GM12878 (cell line): Measurements from ENCODE around the gene PLXNA4. TPM values are rescaled to one million over a fixed set of nuclear protein-coding genes. Genes with fewer than 3 reads are reported as not detected.

Experiments used
- ATAC-seq: fragments of 200-7000 bp; cut with Tn5 transposase; 3 replicates; pipeline ENCODE4 v1.9.1; 2020; ENCODE audit warnings: mild to moderate bottlenecking, moderate library complexity
- BruUV-seq: library from RNA; stranded (reverse); fragments of 400-500 nt; replicated peaks from 2 replicates; lab custom pipeline; 2021; lab: Mats Ljungman, UMichigan
- CTCF ChIA-PET: fragments of 300-600 bp; sonication (Branson Sonifier 250); formaldehyde crosslinking; extraction: SDS; loops from one replicate; lab custom pipeline; 2021; ENCODE audit warnings: inconsistent platforms; lab: Yijun Ruan, JAX
- POLR2A ChIA-PET: fragments of 350-600 bp; formaldehyde crosslinking; extraction: SDS; loops from one replicate; lab custom pipeline; 2021; ENCODE audit warnings: inconsistent platforms; lab: Charles Lee
- RAD21 ChIA-PET: fragments of 300-600 bp; sonication (Branson Sonifier 250); formaldehyde crosslinking; loops from one replicate; lab custom pipeline; 2023; ENCODE audit warnings: antibody characterized with exemption; ENCODE audit not compliant: unreplicated experiment; lab: Charles Lee
- SMC1A ChIA-PET: fragments of 300-600 bp; sonication (Branson Sonifier 250); formaldehyde crosslinking; loops from one replicate; lab custom pipeline; 2023; ENCODE audit not compliant: unreplicated experiment, uncharacterized antibody; lab: Charles Lee
- DNase-seq: peaks from one replicate; pipeline ENCODE4 v3.0.0-alpha.2; 2011; ENCODE audit warnings: low read depth, low spot score
- FAIRE-seq: peaks from 3 replicates; lab custom pipeline; 2011; peaks lifted over from hg19 to GRCh38; lab: Jason Lieb, UNC
- H2AFZ ChIP-seq: 2 replicates; pipeline ENCODE4 v1.6.0; 2011; ENCODE audit warnings: low read depth, low read length, control low read depth; ENCODE audit not compliant: control insufficient read depth
- H3K27ac ChIP-seq: 2 replicates; pipeline ENCODE4 v1.5.1; 2011; ENCODE audit warnings: control low read depth; ENCODE audit not compliant: control insufficient read depth, insufficient read depth
- H3K27me3 ChIP-seq, 2 experiments: replicated peaks in 1 of 2; 2 replicates each; pipeline versions ENCODE4 v1.6.0 to v1.6.1; 2011; ENCODE audit warnings: low read length in 1 of 2; ENCODE audit not compliant: control insufficient read depth in 2 of 2, insufficient read depth in 2 of 2
- H3K36me3 ChIP-seq, 2 experiments: 2 replicates each; pipeline ENCODE4 v1.5.1; 2011; ENCODE audit warnings: low read length in 1 of 2; ENCODE audit not compliant: control insufficient read depth in 2 of 2, insufficient read depth in 2 of 2
- H3K4me1 ChIP-seq: 2 replicates; pipeline ENCODE4 v1.6.1; 2011; ENCODE audit warnings: mild to moderate bottlenecking, low read length, moderate library complexity, mixed read lengths; ENCODE audit not compliant: control insufficient read depth, insufficient read depth
- H3K4me2 ChIP-seq: 2 replicates; pipeline ENCODE4 v1.6.0; 2011; ENCODE audit warnings: control low read depth; ENCODE audit not compliant: control insufficient read depth, insufficient read depth
- H3K4me3 ChIP-seq: fragments of 200-600 bp; sonication (generic); 2 replicates; pipeline ENCODE4 v1.5.1; 2016
- H3K79me2 ChIP-seq: 2 replicates; pipeline ENCODE4 v1.6.0; 2011; ENCODE audit warnings: low read length; ENCODE audit not compliant: control insufficient read depth, insufficient read depth
- H3K9ac ChIP-seq: 2 replicates; pipeline ENCODE4 v1.8.0; 2011; ENCODE audit warnings: low read length, control low read depth, mixed read lengths; ENCODE audit not compliant: control insufficient read depth, insufficient read depth
- H3K9me3 ChIP-seq: replicated peaks from 3 replicates; pipeline ENCODE4 v1.5.1; 2011; ENCODE audit warnings: mild to moderate bottlenecking, low read length; ENCODE audit not compliant: control insufficient read depth, insufficient read depth
- H4K20me1 ChIP-seq: 2 replicates; pipeline ENCODE4 v1.6.0; 2011; ENCODE audit not compliant: control insufficient read depth, insufficient read depth
- BCL3 ChIP-seq: IDR thresholded peaks from 2 replicates; pipeline ENCODE4 v1.6.1; 2011; ENCODE audit warnings: borderline replicate concordance, low read depth, mild to moderate bottlenecking, moderate library complexity, low read length; ENCODE audit not compliant: insufficient read depth, poor library complexity, severe bottlenecking
- CBFB ChIP-seq: IDR thresholded peaks from 2 replicates; pipeline ENCODE4 v1.6.1; 2016; ENCODE audit warnings: antibody characterized with exemption, low read depth
- CREB1 ChIP-seq: IDR thresholded peaks from 2 replicates; pipeline ENCODE4 v1.6.1; 2012; ENCODE audit warnings: low read depth, mild to moderate bottlenecking, inconsistent platforms
- DPF2 ChIP-seq: fragments of 450-650 bp; IDR thresholded peaks from 2 replicates; pipeline ENCODE4 v1.6.1; 2017; ENCODE audit warnings: mild to moderate bottlenecking
- E2F4 ChIP-seq: IDR thresholded peaks from 2 replicates; pipeline ENCODE4 v1.6.1; 2012; ENCODE audit warnings: low read depth, low read length, improper control_type of control experiment
- ETV6 ChIP-seq, 2 experiments: fragments of 450-650 bp in 1 of 2; IDR thresholded peaks in 1 of 2; conservative IDR thresholded peaks in 1 of 2; 2 replicates each; pipeline ENCODE4 v1.6.1; 2014; ENCODE audit warnings: antibody characterized with exemption in 1 of 2, borderline replicate concordance in 1 of 2, low read depth in 1 of 2, mild to moderate bottlenecking in 1 of 2, moderate library complexity in 1 of 2
- FOXK2 ChIP-seq: fragments of 450-650 bp; IDR thresholded peaks from 2 replicates; pipeline ENCODE4 v1.6.1; 2017; ENCODE audit warnings: mild to moderate bottlenecking, moderate library complexity
- KDM1A ChIP-seq: fragments of 200-600 bp; sonication (generic); IDR thresholded peaks from 2 replicates; pipeline ENCODE4 v1.6.1; 2016; ENCODE audit warnings: borderline replicate concordance
- MAX ChIP-seq: IDR thresholded peaks from 2 replicates; pipeline ENCODE4 v1.6.1; 2012; ENCODE audit warnings: low read depth, low read length, improper control_type of control experiment
- NR2F1 ChIP-seq: fragments of 450-650 bp; conservative IDR thresholded peaks from 2 replicates; pipeline ENCODE4 v1.6.1; 2017; ENCODE audit warnings: mild to moderate bottlenecking
- NRF1 ChIP-seq: conservative IDR thresholded peaks from 2 replicates; pipeline ENCODE4 v1.6.1; 2011; ENCODE audit warnings: mild to moderate bottlenecking, low read depth, low read length, improper control_type of control experiment
- POLR2A ChIP-seq: IDR thresholded peaks from 2 replicates; pipeline ENCODE4 v1.6.1; 2011; ENCODE audit warnings: low read depth, mild to moderate bottlenecking, low read length
- RAD51 ChIP-seq: fragments of 450-650 bp; IDR thresholded peaks from 2 replicates; pipeline ENCODE4 v1.6.1; 2016; ENCODE audit warnings: moderate library complexity, mild to moderate bottlenecking, inconsistent platforms
- RUNX3 ChIP-seq: IDR thresholded peaks from 2 replicates; pipeline ENCODE4 v1.6.1; 2012; ENCODE audit warnings: low read length, inconsistent platforms
- SIN3A ChIP-seq: IDR thresholded peaks from 2 replicates; pipeline ENCODE4 v1.6.1; 2012; ENCODE audit warnings: low read depth, low read length, improper control_type of control experiment
- TAF1 ChIP-seq: IDR thresholded peaks from 2 replicates; pipeline ENCODE4 v1.6.1; 2011; ENCODE audit warnings: mild to moderate bottlenecking, low read depth, low read length, borderline replicate concordance
- ZNF384 ChIP-seq: IDR thresholded peaks from 2 replicates; pipeline ENCODE4 v1.6.1; 2012; ENCODE audit warnings: low read depth, mild to moderate bottlenecking, low read length, improper control_type of control experiment, borderline replicate concordance
- WGBS: methylation state at CpG from one replicate; pipeline ENCODE4 v1.1.6; 2016; ENCODE audit warnings: low lambda C conversion rate; ENCODE audit not compliant: insufficient replicate concordance, insufficient coverage; ENCODE audit errors: missing lambda C conversion rate; 5-methylcytosine and 5-hydroxymethylcytosine counted together
- in situ Hi-C: fragments of 300-500 bp; cut with MboI; formaldehyde crosslinking; loops from 9 replicates; pipeline ENCODE4 v1.14.3; 2018; ENCODE audit warnings: mixed read lengths
- intact Hi-C: fragments of 100-400 bp; cut with micrococcal nuclease; formaldehyde crosslinking; loops from one replicate; pipeline ENCODE4 v1.14.2; 2022; ENCODE audit not compliant: unreplicated experiment
- polyA plus RNA-seq, 11 experiments: library from polyadenylated mRNA; depleted of rRNA in 4 of 11; unstranded in 6 of 11; stranded (reverse) in 5 of 11; fragments of >200 nt; fragmentation: Nextera tagmentation in 4 of 11; fragmentation: Illumina TruSeq in 1 of 11; extraction: Ambion mirVana in 4 of 11; extraction: Trizol in 1 of 11; gene quantifications; 1 replicate in 1 of 11; 2 replicates in 10 of 11; pipeline versions ENCODE4 v1.2.1 to v1.2.3, GENCODE V29; 2011 to 2016; ENCODE audit warnings: inconsistent platforms in 2 of 11, missing spikeins in 2 of 11, low read depth in 1 of 11
- total RNA-seq, 4 experiments: library from RNA; depleted of rRNA in 3 of 4; stranded (reverse); fragments of >200 nt in 3 of 4; fragmentation: Illumina TruSeq in 1 of 4; extraction: Trizol in 1 of 4; gene quantifications; 2 replicates each; pipeline versions ENCODE4 v1.2.1 to v1.2.3, GENCODE V29; 2013 to 2021
- TF ChIP-seq, protein P1 (sequence below): fragments of 450-650 bp; IDR thresholded peaks from 2 replicates; pipeline ENCODE4 v1.6.1; 2017; ENCODE audit warnings: low read depth, mild to moderate bottlenecking, moderate library complexity
- TF ChIP-seq, protein P2 (sequence below), 3 experiments: IDR thresholded peaks in 2 of 3; conservative IDR thresholded peaks in 1 of 3; 2 replicates each; pipeline ENCODE4 v1.5.1; 2011; ENCODE audit warnings: low read depth in 3 of 3, low read length in 3 of 3, mild to moderate bottlenecking in 3 of 3, control low read depth in 2 of 3, moderate library complexity in 2 of 3, inconsistent platforms in 1 of 3, mixed read lengths in 1 of 3; ENCODE audit not compliant: control insufficient read depth in 2 of 3, insufficient read depth in 1 of 3; ENCODE audit errors: extremely low read depth in 1 of 3

PLXNA4 gene
- total and polyA plus RNA-seq, 10 of the 15 experiments (the other 5 are each of a cell fraction or from before 2014, with no cell fraction given): 0.03 TPM; not detected in 9

- Histone ChIP-seq H3K36me3 (no peaks in the 10 kb centered on the region), H3K27ac (no peak overlapping the region), H3K4me1 (no peaks in the 10 kb centered on the region), H2AFZ (no peak overlapping the region), H3K27me3 (peaks cover 3% of the 10 kb centered on the region in 2 experiments; a peak in 2 of 4 replicates), H3K4me3 (no peak overlapping the region), H3K9ac (no peak overlapping the region), H3K4me2 (no peak overlapping the region), H3K9me3 (no peaks in the 10 kb centered on the region), H4K20me1 (no peaks in the 10 kb centered on the region), H3K79me2 (no peaks in the 10 kb centered on the region)
- no TSS peak for BruUV-seq
- ChIA-PET POLR2A (no interaction called here), CTCF (no interaction called here), RAD21 (no interaction called here), SMC1A (no interaction called here)
- WGBS: 1% methylated on average over 6 of the region's 6 CpGs
- intact Hi-C loops (no loop called here), in situ Hi-C loops (loop anchor here (25.0 kb wide), 1 partner anchor 1137 kb away; no protein-coding TSS in a partner anchor)
- DNase-seq (no peak), ATAC-seq (no peak), FAIRE-seq (no peak)
- no peak for TF ChIP-seq NR2F1
- no peak for TF ChIP-seq KDM1A
- TF ChIP-seq CBFB: no peak
- TF ChIP-seq NRF1: no peak
- TF ChIP-seq ZNF384: no peak
- no peak for TF ChIP-seq RAD51
- no peak for TF ChIP-seq TAF1
- no peak for TF ChIP-seq ETV6 (conservative IDR thresholded peaks at IDR 0.05 in 1 of 2, IDR thresholded peaks at IDR 0.05 in 1 of 2; ENCODE audit: borderline replicate concordance in 1 of 2, low read depth in 1 of 2)
- TF ChIP-seq SIN3A: no peak
- no peak for TF ChIP-seq BCL3
- TF ChIP-seq DPF2: no peak
- TF ChIP-seq RUNX3: no peak
- TF ChIP-seq MAX: no peak
- TF ChIP-seq FOXK2: no peak
- no peak for TF ChIP-seq CREB1
- TF ChIP-seq, protein P1, sequence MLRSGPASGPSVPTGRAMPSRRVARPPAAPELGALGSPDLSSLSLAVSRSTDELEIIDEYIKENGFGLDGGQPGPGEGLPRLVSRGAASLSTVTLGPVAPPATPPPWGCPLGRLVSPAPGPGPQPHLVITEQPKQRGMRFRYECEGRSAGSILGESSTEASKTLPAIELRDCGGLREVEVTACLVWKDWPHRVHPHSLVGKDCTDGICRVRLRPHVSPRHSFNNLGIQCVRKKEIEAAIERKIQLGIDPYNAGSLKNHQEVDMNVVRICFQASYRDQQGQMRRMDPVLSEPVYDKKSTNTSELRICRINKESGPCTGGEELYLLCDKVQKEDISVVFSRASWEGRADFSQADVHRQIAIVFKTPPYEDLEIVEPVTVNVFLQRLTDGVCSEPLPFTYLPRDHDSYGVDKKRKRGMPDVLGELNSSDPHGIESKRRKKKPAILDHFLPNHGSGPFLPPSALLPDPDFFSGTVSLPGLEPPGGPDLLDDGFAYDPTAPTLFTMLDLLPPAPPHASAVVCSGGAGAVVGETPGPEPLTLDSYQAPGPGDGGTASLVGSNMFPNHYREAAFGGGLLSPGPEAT: no peak
- TF ChIP-seq E2F4: no peak
- TF ChIP-seq POLR2A: no peak
- TF ChIP-seq, protein P2, sequence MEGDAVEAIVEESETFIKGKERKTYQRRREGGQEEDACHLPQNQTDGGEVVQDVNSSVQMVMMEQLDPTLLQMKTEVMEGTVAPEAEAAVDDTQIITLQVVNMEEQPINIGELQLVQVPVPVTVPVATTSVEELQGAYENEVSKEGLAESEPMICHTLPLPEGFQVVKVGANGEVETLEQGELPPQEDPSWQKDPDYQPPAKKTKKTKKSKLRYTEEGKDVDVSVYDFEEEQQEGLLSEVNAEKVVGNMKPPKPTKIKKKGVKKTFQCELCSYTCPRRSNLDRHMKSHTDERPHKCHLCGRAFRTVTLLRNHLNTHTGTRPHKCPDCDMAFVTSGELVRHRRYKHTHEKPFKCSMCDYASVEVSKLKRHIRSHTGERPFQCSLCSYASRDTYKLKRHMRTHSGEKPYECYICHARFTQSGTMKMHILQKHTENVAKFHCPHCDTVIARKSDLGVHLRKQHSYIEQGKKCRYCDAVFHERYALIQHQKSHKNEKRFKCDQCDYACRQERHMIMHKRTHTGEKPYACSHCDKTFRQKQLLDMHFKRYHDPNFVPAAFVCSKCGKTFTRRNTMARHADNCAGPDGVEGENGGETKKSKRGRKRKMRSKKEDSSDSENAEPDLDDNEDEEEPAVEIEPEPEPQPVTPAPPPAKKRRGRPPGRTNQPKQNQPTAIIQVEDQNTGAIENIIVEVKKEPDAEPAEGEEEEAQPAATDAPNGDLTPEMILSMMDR (IDR thresholded peaks at IDR 0.05 in 2 of 3, conservative IDR thresholded peaks at IDR 0.05 in 1 of 3; ENCODE audit: control insufficient read depth in 2 of 3, extremely low read depth in 1 of 3, insufficient read depth in 1 of 3, low read depth in 3 of 3, low read length in 3 of 3): no peak
Measured at GRCh38 chr7:132300599-132301277, 275.5 kb downstream of the PLXNA4 start.
